ENCODE measurements around the gene ABCC1.
"Not testable (repeated sequence)": the region's sequence is repeated elsewhere in the genome, so short reads cannot be mapped to it uniquely, and the experiment has no call there.

ABCC1 gene

DNA sequence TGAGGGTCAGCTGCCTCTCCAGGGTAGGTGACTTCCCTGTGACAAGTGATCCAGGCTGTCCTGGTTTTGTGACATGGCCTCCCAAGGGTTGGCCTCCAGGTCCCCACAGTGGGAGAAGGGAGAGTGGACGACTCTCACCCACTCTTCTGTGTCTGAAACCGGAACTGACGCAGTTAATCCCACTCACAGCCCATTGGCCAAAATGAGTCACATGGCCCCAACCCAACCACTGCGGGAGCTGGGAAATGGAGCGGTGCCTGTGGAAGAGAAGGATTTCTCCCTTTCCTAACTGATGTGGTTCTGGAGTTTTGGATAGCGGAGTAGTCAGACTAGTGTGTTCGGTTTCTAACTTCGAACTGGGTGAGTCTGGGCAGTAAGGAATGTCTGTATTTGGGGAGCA is 194.5 kb downstream of the ABCC1 start:
- no peak for DNase-seq

DNA sequence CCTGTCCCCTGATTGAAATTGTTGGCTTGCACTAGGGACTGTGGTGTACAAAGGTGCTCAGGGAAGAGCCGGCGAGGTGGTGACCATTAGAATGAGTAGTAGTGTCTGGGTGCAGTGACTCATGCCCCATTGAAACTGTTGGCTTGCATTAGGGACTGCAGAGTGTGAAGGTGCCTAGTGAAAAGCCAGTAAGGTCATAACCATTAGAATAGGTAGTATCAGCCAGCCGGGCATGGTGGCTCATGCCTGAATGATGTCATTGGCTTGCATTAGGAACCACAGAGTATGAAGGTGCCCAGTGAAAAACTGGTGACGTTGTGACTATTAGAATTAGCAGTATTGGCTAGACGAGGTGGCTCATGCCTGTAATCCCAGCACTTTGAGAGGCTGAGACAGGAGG is 195.0 kb downstream of the ABCC1 start:
- no peak for DNase-seq

DNA sequence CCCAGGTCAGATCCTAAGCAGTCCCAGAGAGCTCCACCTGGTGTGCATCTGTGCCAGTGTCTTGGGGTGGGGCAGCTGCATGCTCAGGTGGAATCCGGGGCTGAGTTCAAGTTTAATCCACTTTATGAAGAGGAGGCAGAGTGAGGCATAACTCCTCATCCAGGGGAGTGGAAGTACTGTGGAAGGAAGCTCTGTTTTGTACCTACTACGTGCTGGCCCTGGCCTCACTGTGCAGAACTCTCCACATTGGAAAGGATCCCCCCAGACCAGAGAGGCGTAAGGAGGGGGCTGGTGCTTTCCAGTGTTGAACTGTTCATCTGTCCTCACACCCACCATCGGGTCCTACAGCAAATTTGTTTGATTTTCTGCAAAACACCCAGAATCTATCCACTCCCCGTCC is 195.9 kb downstream of the ABCC1 start:
- no peak for DNase-seq

DNA sequence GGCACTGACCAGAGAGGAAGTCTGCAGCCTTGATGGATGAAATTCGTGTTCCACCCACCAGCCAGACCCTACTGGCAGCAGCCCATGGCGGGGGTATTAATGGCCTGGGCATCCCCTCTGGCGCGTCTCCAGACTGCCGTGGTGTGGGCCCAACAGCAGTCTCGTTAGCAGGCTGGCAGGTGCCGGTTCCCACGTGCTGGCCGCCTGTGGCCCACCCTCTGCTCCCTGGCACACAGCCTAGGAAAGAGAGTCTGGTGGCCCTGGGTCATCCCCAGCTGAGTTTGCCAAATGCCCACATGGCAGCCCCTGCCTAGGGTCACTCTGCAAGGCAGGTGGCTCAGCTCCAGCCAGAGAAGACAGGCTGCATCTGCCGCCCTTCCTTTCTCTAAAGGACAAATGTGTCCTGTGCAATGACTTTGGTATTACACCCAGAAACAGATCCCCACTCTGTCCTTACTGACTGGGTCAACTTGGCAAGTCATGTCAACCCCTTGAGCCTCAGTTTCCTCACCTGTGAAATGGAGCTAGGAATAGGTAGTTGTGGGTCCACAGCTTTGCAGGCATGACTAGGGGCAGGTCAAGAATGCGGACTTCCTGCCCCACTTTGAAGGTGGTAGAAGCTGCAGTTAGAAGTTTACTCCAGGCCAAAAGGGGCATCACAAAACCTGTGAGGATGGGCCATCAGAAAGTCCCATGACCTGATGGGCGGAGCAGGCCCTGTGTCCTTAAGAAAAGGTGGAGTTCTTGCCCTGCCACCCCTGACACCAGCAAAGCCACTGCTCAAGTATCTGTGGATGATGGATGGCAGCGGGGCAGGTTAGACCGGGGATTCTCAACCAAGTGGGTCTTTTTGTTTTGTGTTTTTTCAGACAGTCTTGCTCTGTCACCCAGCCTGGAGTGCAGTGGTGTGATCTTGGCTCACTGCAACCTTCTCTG is 197.2 kb downstream of the ABCC1 start:
- no peak for DNase-seq

DNA sequence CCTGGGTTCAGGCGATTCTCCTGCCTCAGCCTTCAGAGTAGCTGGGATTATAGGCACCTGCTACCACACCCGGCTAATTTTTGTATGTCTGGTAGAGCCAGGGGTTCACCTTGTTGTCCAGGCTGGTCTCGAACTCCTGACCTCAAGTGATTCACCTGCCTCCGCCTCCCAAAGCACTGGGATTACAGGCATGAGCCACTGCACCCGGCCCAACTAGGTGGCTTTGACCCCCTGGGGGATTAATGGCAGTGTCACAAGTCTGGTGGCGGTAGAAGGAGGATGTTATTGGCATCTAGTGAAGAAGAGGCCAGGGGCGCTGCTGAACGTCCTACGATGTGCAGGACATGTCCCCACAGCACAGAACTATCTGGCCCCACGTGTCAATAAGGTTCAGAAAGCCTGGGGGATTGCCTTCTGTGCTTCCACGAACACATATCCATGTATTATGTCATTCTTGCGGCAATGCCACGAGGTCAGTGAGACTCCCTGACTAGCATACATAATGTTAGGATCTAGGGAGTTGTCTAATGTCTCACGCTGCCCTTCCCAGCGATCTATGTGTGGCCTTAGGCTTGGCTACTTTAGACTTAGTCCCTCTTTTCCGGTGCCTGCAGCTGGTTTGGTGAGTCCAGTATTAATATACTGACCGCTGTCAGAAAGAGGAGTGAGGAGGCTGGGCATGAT is 198.0 kb downstream of the ABCC1 start:
- DNase-seq: no peak

GRCh38 chr16:16148000-16148599 is 198.7 kb downstream of the ABCC1 start:
- not testable (repeated sequence) for DNase-seq

GRCh38 chr16:16148755-16149154 is 199.3 kb downstream of the ABCC1 start:
- DNase-seq: no peak

DNA sequence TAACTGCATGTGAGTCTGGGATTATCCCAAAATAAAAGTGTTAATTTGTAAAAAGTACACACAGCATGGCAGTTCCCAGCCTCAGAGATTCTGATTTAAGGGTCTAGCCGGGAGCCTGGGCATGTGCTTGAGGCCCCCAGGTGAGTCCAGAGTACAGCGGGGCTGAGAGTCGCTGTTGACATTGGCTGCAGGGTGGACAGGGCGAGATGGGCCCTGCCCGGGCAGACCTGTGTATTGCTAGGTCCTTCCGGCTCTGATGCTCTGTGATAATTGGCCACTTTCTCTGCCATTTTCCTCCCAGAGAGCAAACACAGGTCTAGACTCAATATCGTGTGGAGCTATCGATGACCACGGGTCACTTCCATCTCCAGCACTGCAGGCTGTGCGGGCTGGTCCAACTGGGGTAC is 200.3 kb downstream of the ABCC1 start:
- no peak for DNase-seq

GRCh38 chr16:16150117-16150877 is 200.9 kb downstream of the ABCC1 start:
- DNase-seq: peak; percentile 89

GRCh38 chr16:16150878-16151152 is 201.4 kb downstream of the ABCC1 start:
- no peak for DNase-seq

DNA sequence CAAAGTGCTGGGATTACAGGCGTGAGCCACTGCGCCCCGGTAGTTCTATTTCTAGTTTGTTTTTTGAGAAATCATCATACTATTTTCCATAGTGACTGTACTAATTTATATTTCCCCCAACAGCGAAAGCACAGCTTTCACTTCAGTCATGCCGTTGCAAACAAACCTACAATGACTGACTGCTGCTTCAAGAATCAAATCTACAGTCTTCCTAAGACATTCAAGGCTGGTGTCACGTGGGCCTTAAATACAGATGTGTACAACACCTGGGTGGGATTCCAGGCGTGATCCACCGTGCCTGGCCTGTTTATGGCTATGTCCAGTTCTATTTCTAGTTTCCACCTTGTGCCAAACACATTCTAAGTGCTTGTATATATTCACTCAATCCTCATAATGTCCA is 201.9 kb downstream of the ABCC1 start:
- DNase-seq: no peak

DNA sequence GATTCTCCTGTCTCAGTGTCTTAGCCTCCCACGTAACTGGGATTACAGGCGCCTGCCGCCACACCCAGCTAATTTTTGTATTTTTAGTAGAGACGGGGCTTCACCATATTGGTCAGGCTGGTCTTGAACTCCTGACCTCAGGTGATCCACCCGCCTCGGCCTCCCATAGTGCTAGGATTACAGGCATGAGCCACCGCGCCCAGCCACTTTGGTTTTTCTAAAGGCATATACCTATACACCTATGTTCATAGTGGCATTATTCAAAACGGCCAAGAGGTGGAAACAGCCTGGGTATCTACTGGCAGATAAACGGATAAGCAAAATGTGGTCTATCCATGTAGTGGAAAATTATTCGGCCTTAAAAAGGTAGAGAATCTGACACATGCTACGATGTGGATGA is 203.6 kb downstream of the ABCC1 start:
- DNase-seq: not testable (repeated sequence)

DNA sequence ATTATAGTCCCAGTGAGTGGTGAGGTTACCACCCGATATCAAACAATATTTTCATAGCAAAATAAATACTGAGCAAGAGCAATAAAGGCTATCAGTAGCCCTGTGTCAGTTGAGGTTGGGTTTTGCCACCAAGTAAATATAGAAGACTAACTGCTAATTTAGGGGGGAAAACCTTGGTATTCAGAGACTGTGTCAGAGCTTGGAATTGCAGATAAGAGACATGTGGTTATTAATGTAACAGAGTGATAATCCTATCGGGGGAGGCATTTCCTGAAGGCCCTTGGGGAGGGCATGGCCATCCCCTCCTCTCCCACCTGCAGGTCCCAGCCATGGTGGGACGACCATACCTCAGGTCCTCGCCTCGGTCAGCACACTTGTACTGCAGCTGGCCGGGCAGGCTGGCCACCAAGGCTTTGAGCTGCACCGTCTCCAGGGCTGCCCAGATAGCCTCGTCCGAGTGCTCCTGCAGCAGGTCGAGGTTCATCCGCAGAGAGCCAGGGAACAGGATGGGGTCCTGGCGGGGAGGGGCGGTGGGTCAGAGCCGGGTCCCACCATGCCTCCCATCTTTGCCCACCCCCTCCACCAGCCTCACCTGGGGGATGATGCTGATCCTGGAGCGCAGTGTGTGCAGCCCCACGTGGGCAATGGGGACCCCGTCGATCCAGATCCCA is 205.0 kb downstream of the ABCC1 start:
- no peak for DNase-seq

DNA sequence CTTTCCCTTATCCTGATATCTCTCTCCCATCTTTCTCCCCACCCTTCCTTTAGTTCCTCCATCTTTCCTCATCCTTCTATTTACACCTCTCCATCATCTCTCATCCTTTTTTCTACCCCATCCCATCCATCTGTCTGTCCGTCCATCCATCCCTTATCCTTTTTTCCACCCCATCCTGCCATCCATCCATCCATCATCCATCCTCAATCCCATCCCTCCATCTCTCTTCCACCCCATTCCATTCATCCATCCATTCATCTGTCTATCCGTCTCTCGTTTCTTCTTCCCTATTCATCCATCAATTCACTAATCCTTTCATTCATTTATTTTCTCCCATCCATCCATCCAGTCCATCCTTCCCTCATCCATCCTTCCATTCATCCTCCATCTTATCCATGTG is 205.8 kb downstream of the ABCC1 start:
- DNase-seq: no peak

GRCh38 chr16:16157166-16157565 is 207.8 kb downstream of the ABCC1 start:
- no peak for DNase-seq

DNA sequence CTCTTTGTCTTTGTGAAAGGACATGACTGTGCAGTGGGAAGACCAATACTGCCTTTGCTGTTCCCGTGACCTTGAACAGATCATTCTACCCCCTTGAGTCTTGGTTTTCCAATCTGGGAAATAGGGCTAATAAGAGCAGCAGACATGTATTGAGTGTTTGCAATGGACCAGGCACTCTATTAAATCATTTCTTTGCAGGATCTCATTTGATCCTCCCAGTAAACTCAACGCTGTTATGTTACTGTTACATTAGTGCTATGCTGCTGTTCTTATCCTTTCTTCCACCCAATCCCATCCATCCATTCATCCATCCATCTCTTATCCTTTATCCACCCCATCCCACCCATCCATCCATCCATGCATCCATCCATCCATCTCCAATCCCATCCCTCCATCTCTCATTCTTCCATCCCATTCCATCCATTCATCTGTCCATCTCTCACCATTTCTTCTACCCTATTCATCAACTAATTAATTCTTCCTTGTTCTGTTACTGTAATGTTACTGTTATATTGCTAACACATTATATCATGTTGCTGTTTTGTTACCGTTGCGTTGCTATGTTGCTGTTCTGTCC is 208.8 kb downstream of the ABCC1 start:
- DNase-seq: no peak

DNA sequence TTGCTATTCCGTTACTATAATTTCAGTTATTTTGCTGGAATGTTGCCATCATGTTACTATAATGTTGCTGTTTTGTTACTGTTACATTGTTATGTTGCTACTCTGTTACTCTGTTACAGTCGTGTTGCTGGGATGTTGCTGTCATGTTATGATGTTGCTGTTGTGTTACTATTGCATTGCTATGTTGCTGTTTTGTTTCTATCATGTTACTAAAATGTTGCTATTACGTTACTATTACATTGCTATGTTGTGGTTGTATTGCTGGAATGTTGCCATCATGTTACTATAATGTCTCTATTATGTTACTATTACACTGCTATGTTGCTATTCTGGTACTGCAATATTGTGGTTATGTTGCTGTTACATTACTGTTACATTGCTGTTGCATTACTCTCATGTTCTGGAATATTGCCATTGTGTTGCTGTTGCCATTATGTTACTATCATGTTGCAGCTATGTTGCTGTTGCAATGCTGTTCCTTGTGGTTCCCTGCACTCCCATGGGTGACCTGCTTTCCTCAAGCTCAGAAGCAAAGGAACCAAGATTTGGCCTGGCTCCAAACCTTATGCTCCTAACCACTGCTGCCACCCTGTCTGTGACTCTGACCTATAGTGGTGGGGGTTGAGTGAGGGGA is 209.4 kb downstream of the ABCC1 start:
- DNase-seq: no peak

DNA sequence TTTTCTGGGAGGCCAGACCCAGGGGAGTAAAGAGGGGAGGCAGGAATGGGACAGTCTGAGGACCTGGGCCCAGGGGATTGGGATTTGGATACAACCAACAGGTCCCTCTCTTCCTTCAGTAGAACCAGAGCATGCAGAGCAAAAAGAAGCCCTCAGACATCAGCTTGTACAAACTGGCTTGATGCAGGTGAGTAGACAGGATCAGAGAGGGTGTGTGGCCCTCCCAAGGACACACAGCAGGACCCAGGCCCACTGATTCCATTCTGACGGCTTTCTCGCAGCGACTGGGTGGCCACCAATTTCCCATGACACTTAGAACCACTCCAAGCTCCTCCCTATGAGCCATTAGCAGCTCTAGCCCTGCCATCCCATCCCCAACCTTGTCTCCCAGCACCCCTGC is 210.2 kb downstream of the ABCC1 start:
- no peak for DNase-seq

- no peak for DNase-seq
These were observed 211.9 kb downstream of the ABCC1 start for GRCh38 chr16:16161319-16161718.

DNA sequence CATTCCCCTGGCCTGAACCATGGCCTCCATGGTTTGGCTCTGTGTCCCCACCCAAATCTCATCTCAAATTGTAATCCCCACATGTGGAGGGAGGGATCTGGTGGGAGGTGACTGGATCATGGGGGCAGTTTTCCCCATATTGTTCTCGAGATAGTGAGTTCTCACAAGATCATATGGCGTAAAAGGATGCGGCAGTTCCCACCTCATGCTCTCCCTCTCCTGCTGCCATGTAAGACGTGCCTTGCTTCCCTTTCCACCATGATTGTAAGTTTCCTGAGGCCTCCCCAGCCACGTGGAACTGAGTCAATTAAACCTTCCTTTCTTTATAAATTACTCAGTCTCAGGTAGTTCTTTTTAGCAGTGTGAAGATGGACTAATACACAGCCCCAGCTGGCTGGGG is 212.4 kb downstream of the ABCC1 start:
- not testable (repeated sequence) for DNase-seq

- DNase-seq: no peak
These were observed 213.2 kb downstream of the ABCC1 start for GRCh38 chr16:16162591-16162990.

GRCh38 chr16:16163109-16163508 is 213.7 kb downstream of the ABCC1 start:
- DNase-seq: no peak
